Measurements from ENCODE around the gene FMO2.

DNA sequence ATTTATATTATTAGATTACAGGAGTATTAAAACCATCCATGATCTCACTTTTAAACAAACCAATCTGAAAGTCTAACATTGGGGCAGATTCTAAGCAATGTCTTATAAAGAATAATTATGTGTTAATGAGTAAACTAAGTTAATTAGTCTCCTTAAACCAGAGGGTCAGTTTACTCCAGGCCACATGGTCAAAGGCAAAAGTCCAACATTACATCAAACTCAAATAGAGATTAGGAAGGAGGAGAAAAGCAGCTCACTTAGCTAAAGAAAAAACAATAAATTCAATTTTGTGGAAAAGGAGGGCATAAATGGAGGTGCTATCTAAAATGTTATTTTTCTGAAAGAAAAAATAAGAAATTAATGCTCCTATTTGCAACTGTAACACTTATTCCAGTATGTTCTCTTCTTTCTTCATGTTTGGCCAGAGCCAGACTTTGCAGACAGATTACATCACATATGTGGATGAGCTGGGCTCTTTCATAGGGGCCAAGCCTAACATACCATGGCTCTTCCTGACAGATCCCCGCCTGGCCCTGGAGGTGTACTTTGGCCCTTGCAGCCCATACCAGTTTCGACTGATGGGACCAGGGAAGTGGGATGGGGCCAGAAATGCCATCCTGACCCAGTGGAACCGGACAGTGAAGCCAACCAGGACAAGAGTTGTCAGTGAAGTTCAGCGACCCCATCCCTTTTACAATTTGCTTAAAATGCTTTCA, 24.3 kb upstream of the FMO2 start:
- TF ChIP-seq FOSL1 (IDR thresholded peaks at IDR 0.05; ENCODE audit: insufficient read depth, low read depth, low read length) (no peak), TEAD4 (IDR thresholded peaks at IDR 0.05; ENCODE audit: low read depth, low read length) (no peak), SRF (IDR thresholded peaks at IDR 0.05; ENCODE audit: low read depth, low read length) (no peak), POLR2A (IDR thresholded peaks at IDR 0.05; ENCODE audit: control extremely low read depth in 1 of 2, low read depth in 2 of 2, low read length in 2 of 2) (no peak), SP2 (IDR thresholded peaks at IDR 0.05; ENCODE audit: low read length) (no peak), EP300 (IDR thresholded peaks at IDR 0.05; ENCODE audit: borderline replicate concordance in 1 of 2, low read depth in 2 of 2, low read length in 2 of 2) (no peak), GTF2F1 (IDR thresholded peaks at IDR 0.05; ENCODE audit: borderline replicate concordance, low read depth, low read length) (no peak), CHD2 (IDR thresholded peaks at IDR 0.05; ENCODE audit: low read length) (no peak), RFX5 (IDR thresholded peaks at IDR 0.05; ENCODE audit: borderline replicate concordance, low read depth, low read length) (no peak), SIX5 (IDR thresholded peaks at IDR 0.05; ENCODE audit: low read depth, low read length) (no peak), CEBPB (IDR thresholded peaks at IDR 0.05; ENCODE audit: low read depth, low read length) (no peak), BRCA1 (IDR thresholded peaks at IDR 0.05; ENCODE audit: low read depth, low read length) (no peak)
- TF ChIP-seq, protein P1, sequence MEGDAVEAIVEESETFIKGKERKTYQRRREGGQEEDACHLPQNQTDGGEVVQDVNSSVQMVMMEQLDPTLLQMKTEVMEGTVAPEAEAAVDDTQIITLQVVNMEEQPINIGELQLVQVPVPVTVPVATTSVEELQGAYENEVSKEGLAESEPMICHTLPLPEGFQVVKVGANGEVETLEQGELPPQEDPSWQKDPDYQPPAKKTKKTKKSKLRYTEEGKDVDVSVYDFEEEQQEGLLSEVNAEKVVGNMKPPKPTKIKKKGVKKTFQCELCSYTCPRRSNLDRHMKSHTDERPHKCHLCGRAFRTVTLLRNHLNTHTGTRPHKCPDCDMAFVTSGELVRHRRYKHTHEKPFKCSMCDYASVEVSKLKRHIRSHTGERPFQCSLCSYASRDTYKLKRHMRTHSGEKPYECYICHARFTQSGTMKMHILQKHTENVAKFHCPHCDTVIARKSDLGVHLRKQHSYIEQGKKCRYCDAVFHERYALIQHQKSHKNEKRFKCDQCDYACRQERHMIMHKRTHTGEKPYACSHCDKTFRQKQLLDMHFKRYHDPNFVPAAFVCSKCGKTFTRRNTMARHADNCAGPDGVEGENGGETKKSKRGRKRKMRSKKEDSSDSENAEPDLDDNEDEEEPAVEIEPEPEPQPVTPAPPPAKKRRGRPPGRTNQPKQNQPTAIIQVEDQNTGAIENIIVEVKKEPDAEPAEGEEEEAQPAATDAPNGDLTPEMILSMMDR (IDR thresholded peaks at IDR 0.05; ENCODE audit: control extremely low read depth in 1 of 3, insufficient read depth in 1 of 3, low read depth in 1 of 3, low read length in 3 of 3): no peak

Data from H1 (cell line).